ENCODE data around the gene MBOAT1. TPM values are rescaled to one million over a fixed set of nuclear protein-coding genes. Genes with fewer than 3 reads are reported as not detected.

MBOAT1 gene
- total and polyA plus RNA-seq, 12 donors = 1.5 to 7.9 (median 3.8) TPM

DNA sequence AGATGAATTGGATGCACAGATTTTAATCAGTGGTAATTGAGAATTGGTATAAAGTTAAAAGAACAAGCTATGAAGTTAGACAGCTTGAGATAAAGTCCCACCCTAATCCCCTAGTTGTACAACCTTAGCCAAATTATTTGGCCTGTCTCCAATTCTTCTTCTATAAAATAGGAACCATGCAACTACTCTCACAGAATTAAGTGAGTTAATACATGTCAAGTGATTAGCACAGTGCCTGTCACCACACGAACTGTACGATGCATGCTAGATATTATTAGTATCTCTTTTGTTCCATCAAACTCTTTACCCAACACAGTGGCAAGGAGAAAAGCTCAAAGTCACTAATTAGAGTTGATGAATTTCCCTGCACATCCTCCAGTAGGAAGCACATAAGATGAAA is 44.7 kb downstream of the MBOAT1 start:
- Histone ChIP-seq H3K9me3 (no peaks in the 10 kb centered on the region), H3K4me1 (peaks cover 0 to 38% (median 15%) of the 10 kb centered on the region in 9 donors), H3K4me3 (no peak overlapping the region), H3K27ac (peak overlapping the region in 1 of 10 donors; percentile 35), H3K27me3 (no peaks in the 10 kb centered on the region), H3K36me3 (peaks cover 0 to 13% (median 0%) of the 10 kb centered on the region in 9 donors)
- intact Hi-C loops (cut with DNase I) = loop anchor here in 1 of 10 donors (5.0 kb wide), 1 partner anchor 45 kb away; the partner anchor contains the start of gene MBOAT1
- DNase-seq (no peak), ATAC-seq (no peak)
- WGBS, 2 donors = 35 to 48% methylated on average over 2 of the region's 2 CpGs
- TF ChIP-seq, protein P1, sequence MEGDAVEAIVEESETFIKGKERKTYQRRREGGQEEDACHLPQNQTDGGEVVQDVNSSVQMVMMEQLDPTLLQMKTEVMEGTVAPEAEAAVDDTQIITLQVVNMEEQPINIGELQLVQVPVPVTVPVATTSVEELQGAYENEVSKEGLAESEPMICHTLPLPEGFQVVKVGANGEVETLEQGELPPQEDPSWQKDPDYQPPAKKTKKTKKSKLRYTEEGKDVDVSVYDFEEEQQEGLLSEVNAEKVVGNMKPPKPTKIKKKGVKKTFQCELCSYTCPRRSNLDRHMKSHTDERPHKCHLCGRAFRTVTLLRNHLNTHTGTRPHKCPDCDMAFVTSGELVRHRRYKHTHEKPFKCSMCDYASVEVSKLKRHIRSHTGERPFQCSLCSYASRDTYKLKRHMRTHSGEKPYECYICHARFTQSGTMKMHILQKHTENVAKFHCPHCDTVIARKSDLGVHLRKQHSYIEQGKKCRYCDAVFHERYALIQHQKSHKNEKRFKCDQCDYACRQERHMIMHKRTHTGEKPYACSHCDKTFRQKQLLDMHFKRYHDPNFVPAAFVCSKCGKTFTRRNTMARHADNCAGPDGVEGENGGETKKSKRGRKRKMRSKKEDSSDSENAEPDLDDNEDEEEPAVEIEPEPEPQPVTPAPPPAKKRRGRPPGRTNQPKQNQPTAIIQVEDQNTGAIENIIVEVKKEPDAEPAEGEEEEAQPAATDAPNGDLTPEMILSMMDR (IDR thresholded peaks at IDR 0.05) = no peak

DNA sequence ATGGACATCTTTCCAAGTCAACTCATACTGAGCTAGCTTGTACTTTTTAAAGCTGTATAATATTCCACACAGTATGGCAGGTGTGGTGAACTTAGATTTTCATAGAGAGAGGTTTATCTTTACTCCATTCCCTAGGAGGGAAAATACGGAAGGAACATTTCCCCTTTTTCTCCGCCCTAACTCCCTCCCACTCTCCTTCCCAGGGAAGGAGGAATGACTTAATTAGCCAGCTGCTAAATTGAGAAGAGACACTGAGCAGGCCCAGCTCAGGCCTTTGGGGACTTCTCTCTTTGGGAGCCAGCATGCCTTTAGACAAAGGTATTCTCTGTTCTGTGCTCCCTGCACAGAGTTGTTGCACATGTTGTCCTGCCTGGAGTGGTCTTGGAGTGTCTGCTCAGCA is 46.1 kb downstream of the MBOAT1 start:
- H3K27me3 ChIP-seq = no peaks in the 10 kb centered on the region
- peak in 3 of 8 donors; percentile 5 to 40 (median 10) for ATAC-seq
- DNase-seq = no peak
- TF ChIP-seq, protein P1 (IDR thresholded peaks at IDR 0.05) = no peak
- peaks cover 0 to 38% (median 15%) of the 10 kb centered on the region in 9 donors for H3K4me1 ChIP-seq
- H3K27ac ChIP-seq = no peak overlapping the region
- H3K36me3 ChIP-seq = peaks cover 0 to 13% (median 0%) of the 10 kb centered on the region in 9 donors
- no peaks in the 10 kb centered on the region for H3K9me3 ChIP-seq
- 84 to 87% methylated on average over 2 of the region's 2 CpGs for WGBS, 2 donors
- intact Hi-C loops (cut with DNase I) = loop anchor here in 1 of 10 donors (5.0 kb wide), 1 partner anchor 46 kb away; the partner anchor contains the start of gene MBOAT1
- no peak overlapping the region for H3K4me3 ChIP-seq

DNA sequence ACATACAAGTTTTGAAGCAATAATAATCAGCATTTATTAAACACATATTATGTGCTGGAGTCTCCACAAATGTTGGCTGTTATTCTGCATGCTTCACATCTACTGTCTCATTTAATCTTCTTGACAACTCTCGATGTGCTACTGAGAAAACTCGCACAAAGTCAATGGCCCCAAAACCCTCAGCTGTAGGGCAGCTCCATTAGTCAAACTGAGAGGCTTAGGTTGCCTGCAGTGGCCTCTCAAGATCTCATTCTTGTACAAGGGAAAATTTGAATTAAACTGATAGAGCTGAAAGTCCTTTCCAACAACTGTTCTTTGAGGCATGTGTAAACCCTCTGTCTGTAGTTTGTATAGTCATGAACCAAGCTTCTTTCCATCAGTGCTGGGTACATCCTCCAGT is 49.8 kb downstream of the MBOAT1 start:
- WGBS, 2 donors = 70 to 98% methylated on average over 2 of the region's 2 CpGs
- Histone ChIP-seq H3K9me3 (no peaks in the 10 kb centered on the region), H3K27ac (no peak overlapping the region), H3K4me3 (no peak overlapping the region), H3K36me3 (peaks cover 0 to 13% (median 0%) of the 10 kb centered on the region in 9 donors), H3K4me1 (peaks cover 0 to 10% (median under 1%) of the 10 kb centered on the region in 9 donors), H3K27me3 (no peaks in the 10 kb centered on the region)
- no peak for ATAC-seq
- intact Hi-C loops (cut with DNase I) = no loop called here
- TF ChIP-seq, protein P1 (IDR thresholded peaks at IDR 0.05) = no peak
- DNase-seq = no peak

DNA sequence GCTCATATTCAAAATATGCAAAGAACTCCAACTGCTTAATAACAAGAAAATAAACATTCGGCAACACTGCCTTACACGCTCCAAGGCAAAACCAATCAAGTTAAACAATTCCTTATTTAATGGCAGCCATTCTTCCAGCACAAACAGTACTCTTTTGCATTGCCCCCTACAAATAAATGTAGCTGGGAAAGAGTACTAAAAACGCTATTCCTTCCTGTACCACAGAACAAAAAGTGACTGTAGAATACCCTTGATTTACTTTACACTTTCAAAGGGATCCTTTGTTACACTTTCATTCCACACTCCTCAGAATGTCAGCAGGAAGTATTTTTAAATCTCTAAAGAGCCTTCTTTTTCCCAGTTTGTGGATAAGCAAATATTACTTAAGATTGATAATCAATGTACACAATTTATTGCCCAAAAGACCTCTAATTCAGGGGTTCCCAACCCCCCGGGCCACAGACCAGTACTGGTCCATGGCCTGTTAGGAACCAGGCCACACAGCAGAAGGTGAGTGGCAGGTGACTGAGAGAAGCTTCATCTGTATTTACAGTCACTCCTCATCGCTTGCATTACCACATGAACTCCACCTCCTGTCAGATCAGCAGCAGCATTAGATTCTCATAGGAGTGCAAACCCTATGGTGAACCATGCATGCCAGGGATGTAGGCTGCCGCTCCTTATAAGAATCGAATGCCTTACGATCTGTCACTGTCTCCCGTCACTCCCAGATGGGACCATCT is 51.6 kb downstream of the MBOAT1 start:
- DNase-seq (no peak), ATAC-seq (no peak)
- TF ChIP-seq, protein P1 (IDR thresholded peaks at IDR 0.05) = no peak
- H3K4me3 ChIP-seq = no peak overlapping the region
- H3K36me3 ChIP-seq = peaks cover 0 to 13% (median 0%) of the 10 kb centered on the region in 9 donors
- intact Hi-C loops (cut with DNase I) = no loop called here
- H3K27ac ChIP-seq = no peak overlapping the region
- peaks cover 0 to 10% (median 0%) of the 10 kb centered on the region in 9 donors for H3K4me1 ChIP-seq
- no peaks in the 10 kb centered on the region for H3K27me3 ChIP-seq
- no peaks in the 10 kb centered on the region for H3K9me3 ChIP-seq
- 90 to 91% methylated on average over 9 of the region's 9 CpGs for WGBS, 2 donors

All from heart right ventricle (tissue), 16 donors.